Stimulated activated CD8-positive, alpha-beta memory T cell treated with anti-CD3 and anti-CD28 coated beads, Interleukin-15, amount 100 ng/mL, for 48 hours (primary cell): ENCODE data around the gene FOXP1.

Experiments used
- DNase-seq, 2 donors: peaks; one replicate each; pipeline ENCODE4 v3.0.0-alpha.2; 2020; ENCODE audit warnings: low read depth in 2 of 2

FOXP1 gene

GRCh38 chr3:71586810-71587242, 3.3 kb upstream of the FOXP1 start:
- DNase-seq, result no peak

DNA sequence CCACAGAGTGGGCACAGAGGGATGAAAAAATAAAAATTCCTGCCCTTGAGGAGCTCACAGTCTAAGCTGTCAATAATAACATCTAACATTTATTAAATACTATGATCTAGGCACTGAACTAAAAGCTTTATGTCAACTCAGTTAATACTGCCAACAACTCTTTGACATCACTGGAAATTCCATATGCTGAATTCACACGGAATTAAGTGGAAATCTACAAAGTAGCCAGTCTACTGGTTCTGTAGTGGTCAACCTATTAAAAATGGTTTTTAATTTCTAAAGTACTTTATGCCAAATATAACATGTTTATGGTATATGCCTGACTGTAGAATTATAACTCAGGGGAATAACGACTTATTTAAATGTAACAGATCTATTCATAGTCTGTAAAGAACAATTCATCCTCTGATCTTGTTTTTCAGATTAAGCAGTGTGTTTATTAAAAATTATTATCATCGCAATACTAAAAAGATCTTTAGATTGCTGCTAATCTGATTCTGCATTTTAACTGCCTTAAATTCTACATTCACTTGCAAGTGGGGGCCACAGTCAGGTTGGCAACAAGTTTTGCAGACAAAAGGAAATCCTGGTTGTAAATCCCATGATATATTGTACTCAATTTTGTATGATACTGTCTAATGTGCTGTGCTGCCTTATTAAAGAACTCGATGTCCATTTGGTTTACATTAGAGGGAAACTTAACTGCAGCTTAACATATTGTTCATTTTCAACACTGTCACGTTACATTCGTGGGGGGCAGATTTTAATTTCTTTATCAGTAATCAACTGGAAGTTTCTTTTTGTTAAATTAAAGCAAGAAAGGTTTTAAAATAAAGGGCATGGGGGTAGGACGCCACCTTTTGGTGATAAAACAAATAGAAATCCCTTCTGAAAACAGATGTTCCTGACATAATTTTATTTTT, 2.6 kb upstream of the FOXP1 start:
- no peak for DNase-seq

- DNase-seq, result no peak
Observed at GRCh38 chr3:71585131-71585530, 1.6 kb upstream of the FOXP1 start.

DNA sequence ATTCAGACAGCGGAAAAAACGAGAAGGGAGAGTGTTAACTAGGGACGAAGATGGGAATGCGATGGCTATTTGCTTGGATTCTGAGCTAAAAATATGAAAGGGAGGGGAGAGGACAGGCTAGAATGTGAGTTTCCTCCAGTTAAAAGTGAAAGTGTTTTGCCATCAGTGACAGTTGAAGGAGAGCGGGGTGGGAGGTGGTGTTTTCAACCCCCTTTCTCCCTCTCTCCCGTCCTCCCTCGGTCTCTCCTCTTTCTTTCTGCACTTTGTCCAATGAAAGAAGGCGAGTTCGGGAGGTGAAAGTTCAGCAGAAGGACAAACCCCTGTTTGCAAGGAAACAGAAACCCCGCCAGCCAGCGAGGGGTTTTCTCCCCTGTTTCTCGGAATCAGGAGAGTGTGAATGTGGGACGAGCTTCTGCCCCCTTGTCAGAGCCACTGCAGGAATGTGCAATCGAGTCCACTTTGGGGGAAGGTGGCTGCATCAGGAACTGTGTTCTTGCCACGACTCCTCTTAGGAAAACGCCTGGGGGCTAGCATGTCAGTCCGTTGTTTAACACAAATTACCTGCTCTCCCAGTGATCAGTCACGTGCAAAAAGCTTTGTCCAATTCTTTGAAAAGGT, 975 bp upstream of the FOXP1 start:
- peak; percentile 57 to 64 for DNase-seq

DNA sequence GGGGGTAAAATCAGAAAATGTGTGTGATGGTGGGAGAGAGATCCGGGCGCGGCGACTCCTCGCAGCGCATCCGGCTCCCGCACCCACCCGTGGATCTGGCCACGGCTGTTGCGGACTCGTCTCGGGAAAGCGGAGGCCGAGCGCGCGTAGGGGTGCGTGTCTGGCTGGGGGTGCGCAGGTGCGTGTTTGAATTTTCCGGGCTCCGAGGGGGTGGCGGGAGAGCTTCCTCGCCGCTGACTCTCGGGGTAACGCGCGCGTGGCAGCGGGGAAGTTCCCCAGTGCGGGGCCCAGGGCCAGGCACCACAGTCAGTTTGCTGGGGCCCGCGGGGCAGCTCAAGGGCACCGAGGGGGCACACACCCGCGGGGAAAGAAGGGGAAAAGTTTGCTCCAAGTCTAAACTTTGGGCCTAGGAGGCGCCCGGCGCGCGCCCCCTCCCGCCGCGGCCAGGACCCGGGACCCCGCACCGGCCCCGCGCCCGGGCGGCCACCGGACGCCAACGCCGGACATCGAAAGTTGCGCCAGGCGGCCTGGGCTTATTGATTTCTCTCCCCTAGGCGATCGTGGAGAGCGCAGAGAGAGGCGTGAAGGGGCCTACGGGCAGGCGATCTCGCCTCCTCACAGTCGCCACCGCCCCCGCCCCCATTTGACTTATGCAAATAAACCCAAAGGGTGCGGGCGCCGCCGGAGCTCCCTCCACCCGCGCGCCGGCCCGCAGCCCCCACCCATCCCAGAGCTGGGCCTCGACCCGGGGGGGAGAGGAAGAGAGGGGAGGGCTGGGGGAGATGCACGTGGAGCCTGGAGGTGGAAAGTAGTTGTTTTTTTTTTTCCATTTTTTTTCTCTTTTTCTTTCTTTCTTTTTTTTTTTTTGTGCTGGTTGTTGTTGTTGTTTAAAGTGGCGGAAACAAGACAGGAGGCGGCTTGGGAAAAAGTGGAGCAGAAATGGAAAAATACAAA, 639 bp downstream of the FOXP1 start:
- peak; percentile 56 to 58 for DNase-seq

DNA sequence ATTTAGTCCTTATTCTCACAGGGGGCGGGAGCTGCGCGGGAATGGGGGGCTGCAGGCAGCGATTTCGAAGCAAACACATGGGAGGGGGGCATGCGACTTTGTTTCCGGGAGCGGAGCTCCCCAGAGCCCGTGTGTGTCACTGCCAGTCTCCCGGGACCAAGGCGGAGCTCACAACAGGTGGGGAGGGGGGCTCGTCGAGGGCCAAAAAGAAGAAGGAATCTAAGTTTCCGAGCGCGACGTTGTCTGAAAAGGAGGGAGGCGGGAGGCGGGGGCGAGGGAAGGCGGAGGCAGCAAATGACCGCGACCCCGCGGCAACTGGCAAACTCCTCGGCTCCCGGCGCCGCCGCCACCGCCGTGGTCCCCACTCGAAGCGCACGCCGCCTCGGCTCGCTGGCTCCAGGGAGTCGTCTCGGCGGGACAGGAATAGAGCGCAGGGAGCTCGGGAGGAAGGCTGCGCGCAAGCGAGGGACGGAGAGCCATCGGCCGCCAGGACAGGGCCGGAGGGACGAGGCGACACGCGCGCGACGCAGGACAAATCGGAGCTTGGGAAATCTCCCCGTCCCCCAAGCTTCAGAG, 1.4 kb downstream of the FOXP1 start:
- peak in 1 of 2 donors; percentile 8 for DNase-seq

DNA sequence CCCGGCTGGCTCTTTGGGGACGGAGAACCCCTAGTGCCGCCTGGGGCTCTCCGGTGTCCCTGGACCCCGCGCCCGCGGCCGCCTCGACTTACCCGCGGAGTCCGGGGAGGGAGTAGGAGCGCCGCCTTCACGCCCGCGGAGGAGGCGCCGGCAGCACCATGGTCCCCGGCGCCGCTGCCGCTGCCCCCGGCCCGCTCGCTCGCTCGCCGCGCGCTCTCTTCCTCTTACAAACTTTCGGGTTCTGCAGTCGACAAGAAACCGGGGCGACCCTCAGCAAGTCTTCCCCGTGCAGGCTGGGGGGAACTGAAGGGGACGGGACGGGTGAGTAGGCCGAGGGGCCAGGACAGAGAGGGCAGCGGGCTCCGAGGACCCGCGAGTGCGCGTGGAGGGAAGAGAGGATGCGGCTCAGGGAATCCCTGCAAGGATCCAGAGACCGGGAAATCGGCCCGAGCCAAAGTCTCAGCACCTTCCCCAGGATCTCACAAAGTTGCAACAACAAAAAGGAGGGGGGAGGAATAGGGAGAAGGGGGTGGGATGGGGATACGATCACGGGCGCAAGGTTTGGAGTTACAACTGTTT, 2.0 kb downstream of the FOXP1 start:
- peak in 1 of 2 donors; percentile 13 for DNase-seq

DNA sequence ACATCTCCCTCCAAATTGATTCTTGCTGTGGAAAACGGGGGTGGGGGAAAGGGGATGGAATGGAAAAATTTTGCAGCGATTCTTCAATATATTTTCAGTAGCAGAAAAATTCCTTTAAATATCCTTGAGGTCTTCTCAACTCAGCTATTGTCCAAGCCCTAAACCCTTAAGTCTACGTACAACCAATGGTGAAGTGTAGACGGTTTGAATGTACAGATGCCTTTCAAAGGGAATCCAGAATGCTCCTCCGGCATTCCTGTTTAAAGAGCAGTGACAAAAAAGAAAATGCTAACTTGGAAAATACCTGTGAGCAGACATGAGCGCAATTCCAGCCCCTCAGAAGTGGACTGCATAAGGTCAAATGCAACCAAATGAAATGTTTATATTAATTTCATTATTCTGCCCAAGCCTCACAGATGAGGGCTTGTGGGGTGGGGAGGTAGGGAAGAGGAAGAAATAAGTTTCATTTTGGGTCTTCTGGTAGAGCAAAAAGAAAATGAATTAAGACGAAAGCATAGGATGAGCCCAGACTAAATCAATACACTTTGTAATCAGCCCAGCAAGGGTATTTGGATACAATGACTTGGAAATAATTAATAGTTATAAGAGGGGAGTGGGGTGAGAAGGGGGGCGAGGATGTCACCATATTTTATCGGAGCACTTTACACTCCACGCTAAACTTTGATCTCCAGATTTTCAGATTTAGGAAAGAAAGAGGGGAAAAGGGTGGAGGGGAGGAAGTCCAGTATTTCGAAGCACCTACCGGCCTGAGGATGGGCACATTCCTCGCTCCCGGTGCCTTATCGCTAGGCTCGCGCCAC, 2.7 kb downstream of the FOXP1 start:
- DNase-seq, result no peak

GRCh38 chr3:71579935-71580406, 3.6 kb downstream of the FOXP1 start:
- no peak for DNase-seq

- no peak for DNase-seq
Observed at GRCh38 chr3:71579326-71579934, 4.1 kb downstream of the FOXP1 start.

GRCh38 chr3:71578054-71578751, 5.3 kb downstream of the FOXP1 start:
- DNase-seq, result no peak

DNA sequence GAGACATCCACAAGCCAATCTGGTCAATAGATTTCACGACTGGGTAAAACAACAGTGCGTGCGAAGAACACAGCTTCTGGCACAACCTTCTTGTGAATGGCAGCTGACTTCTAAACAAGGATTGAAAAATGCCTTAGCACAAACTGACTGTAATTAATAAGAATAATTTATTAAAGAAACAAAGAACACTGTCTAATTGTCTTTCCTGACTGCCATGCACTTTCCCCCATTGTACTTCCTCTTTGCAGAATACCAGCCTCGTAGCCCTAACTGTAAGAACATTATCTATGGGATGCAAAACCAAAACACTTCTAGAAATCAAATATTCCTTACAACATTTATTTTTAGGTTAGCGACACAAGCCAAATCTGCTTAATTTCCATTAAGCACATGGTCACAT, 6.5 kb downstream of the FOXP1 start:
- DNase-seq, result no peak

DNA sequence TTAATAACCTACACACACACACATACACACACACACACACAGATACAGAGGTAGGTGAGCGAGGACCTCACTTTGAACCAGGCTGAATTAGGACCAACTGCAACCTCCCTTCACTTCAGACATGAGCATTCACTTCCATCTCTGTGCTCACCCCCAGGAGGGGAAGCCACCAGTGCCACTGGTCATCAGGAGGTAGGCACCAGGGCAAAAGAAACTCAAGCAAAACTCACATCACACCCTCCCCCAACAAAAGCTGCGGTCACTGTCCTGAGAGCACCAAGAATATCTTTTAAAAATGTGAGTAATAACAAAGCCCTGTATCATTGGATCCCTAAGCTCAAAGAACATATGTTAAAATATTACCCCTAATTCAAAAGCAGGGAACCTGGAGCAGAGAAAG, 8.1 kb downstream of the FOXP1 start:
- no peak for DNase-seq

GRCh38 chr3:71573181-71573580, 10.3 kb downstream of the FOXP1 start:
- no peak for DNase-seq

DNA sequence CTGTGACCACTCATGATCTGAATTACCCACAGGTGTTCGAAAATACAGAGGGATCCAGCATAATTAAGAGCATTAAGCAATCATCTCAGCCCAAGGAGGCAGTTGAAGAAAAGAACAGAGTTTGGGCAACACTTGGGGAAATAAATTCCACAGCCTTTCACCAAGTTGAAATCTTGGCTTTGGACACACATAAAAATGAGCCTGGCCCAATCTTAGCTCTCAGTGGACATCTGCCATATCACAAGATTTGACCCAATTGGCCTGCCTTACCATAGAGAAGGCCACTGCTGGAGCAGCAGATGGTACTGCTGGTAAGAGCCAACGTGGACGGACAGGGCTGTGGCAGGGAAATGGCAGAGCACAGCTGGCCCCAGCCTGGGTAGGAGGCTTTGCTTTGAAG, 13.0 kb downstream of the FOXP1 start:
- DNase-seq, result no peak

GRCh38 chr3:71568207-71568606, 15.3 kb downstream of the FOXP1 start:
- DNase-seq, result no peak

DNA sequence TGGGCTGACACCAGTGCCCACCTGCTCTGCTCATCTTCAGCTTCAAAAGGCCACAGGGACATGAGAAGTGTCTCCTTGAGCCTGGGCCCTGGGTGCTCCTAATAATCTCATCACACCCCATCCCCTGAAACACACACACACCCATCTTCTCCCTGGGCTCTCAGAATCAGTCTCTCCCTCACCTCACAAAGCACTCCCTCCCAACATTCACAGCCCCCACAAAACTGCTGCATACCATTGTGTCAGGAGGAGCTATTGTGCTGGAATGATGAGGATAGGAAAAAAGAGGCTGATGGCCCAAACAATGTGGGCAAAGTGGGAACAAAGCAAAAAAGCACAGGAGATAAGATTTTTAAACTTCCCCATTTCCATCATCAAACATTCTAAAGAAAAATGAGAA, 16.8 kb downstream of the FOXP1 start:
- DNase-seq, result no peak

DNA sequence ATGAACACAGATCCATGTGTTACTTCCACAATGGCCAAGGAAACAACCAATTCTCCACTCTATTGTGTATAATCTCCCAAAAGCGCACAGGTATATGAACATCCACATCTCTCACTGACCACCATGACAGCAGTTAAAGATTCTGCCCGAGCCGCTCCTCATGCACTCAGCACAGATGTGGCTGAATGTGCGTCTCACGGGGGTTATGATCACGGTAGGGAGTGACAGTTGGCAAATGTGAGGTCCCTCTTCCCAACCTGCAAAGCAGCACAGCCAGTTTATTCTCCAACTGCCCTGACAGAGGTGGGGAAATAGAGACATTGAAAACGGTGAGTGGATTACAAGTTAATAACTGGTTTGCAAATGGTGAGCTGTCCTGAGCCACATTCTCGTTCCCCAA, 17.6 kb downstream of the FOXP1 start:
- no peak for DNase-seq

- no peak for DNase-seq
Observed at GRCh38 chr3:71565316-71565715, 18.2 kb downstream of the FOXP1 start.
